ENCODE data around the gene KCNE1. TPM values are rescaled to one million over a fixed set of nuclear protein-coding genes. Genes with fewer than 3 reads are reported as not detected.

Gene KCNE1
- total and polyA plus RNA-seq, 2 of the 13 experiments (the other 11 are each of a cell fraction or from before 2014, with no cell fraction given) = 0.35 TPM; not detected in 1

- TF ChIP-seq SNAPC2 (CRISPR knock-in tag; IDR thresholded peaks at IDR 0.05) (no peak), ERF (CRISPR knock-in tag; IDR thresholded peaks at IDR 0.05) (0 out of 2 replicates have a peak, but pooled peaks have one; percentile 39), LBX2 (CRISPR knock-in tag; IDR thresholded peaks at IDR 0.05; ENCODE audit: borderline replicate concordance) (no peak), ZNF205 (CRISPR knock-in tag; IDR thresholded peaks at IDR 0.05) (no peak), MTA3 (CRISPR knock-in tag; IDR thresholded peaks at IDR 0.05) (no peak), HMGXB4 (CRISPR knock-in tag; IDR thresholded peaks at IDR 0.05; ENCODE audit: borderline replicate concordance in 1 of 2, low read depth in 1 of 2) (peak; percentile 34 to 52; a peak in 1 of 4 replicates), CBX5 (CRISPR knock-in tag; IDR thresholded peaks at IDR 0.05; ENCODE audit: borderline replicate concordance) (no peak), MED8 (CRISPR knock-in tag; IDR thresholded peaks at IDR 0.05; ENCODE audit: insufficient replicate concordance) (no peak), EP300 (IDR thresholded peaks at IDR 0.05; ENCODE audit: low read depth in 2 of 2, low read length in 2 of 2) (peak in 1 of 2 experiments; percentile 34; a peak in 1 of 4 replicates), EP300 (CRISPR knock-in tag; IDR thresholded peaks at IDR 0.05; ENCODE audit: borderline replicate concordance) (no peak), SALL1 (CRISPR knock-in tag; IDR thresholded peaks at IDR 0.05) (peak; percentile 40; the same call in 1 of the 2 replicates), ZNF451 (CRISPR knock-in tag; IDR thresholded peaks at IDR 0.05) (no peak), ZNF253 (CRISPR knock-in tag; IDR thresholded peaks at IDR 0.05; ENCODE audit: borderline replicate concordance) (no peak), ZNF44 (CRISPR knock-in tag; IDR thresholded peaks at IDR 0.05) (no peak), SMAD9 (CRISPR knock-in tag; IDR thresholded peaks at IDR 0.05) (no peak), ZBTB46 (CRISPR knock-in tag; IDR thresholded peaks at IDR 0.05; ENCODE audit: borderline replicate concordance) (no peak), MEF2D (CRISPR knock-in tag; IDR thresholded peaks at IDR 0.05) (no peak), ZNF577 (CRISPR knock-in tag; IDR thresholded peaks at IDR 0.05; ENCODE audit: borderline replicate concordance, low read depth) (no peak), ZFP36 (IDR thresholded peaks at IDR 0.05; ENCODE audit: borderline replicate concordance, low read depth, low read length, partially characterized antibody) (no peak), MLX (CRISPR knock-in tag; IDR thresholded peaks at IDR 0.05) (no peak), HBP1 (CRISPR knock-in tag; IDR thresholded peaks at IDR 0.05; ENCODE audit: low read depth) (no peak), REL (CRISPR knock-in tag; conservative IDR thresholded peaks at IDR 0.05) (no peak), ETV5 (CRISPR knock-in tag; IDR thresholded peaks at IDR 0.05; ENCODE audit: borderline replicate concordance) (no peak), PREB (CRISPR knock-in tag; IDR thresholded peaks at IDR 0.05) (no peak)
Measured at GRCh38 chr21:34544032-34544496, 32.1 kb upstream of the KCNE1 start (continued).
